ENCODE results near the gene SH3BGR. TPM values are rescaled to one million over a fixed set of nuclear protein-coding genes. Genes with fewer than 3 reads are reported as not detected.

Gene SH3BGR
- total RNA-seq, 1 donor from 2014 or later = 2.2 TPM

GRCh38 chr21:39461419-39461818, 9.6 kb downstream of the SH3BGR start:
- H3K9me3 Mint-ChIP-seq (ENCODE audit: low read depth) = no peaks in the 10 kb centered on the region
- H3K36me3 Mint-ChIP-seq (ENCODE audit: insufficient read depth) = no peaks in the 10 kb centered on the region
- no peak for DNase-seq (ENCODE audit: low spot score, unreplicated experiment)
- no peaks in the 10 kb centered on the region for H3K27me3 Mint-ChIP-seq
- H3K4me3 Mint-ChIP-seq (ENCODE audit: low read depth) = no peak overlapping the region
- H3K27ac Mint-ChIP-seq = no peak overlapping the region
- no peak for TF ChIP-seq CTCF (IDR thresholded peaks at IDR 0.05; ENCODE audit: unreplicated experiment)
- H3K4me1 Mint-ChIP-seq (ENCODE audit: low read depth) = no peaks in the 10 kb centered on the region

GRCh38 chr21:39463308-39463707, 11.5 kb downstream of the SH3BGR start:
- Mint-ChIP-seq H3K4me1 (ENCODE audit: low read depth) (no peaks in the 10 kb centered on the region), H3K27me3 (no peaks in the 10 kb centered on the region), H3K9me3 (ENCODE audit: low read depth) (no peaks in the 10 kb centered on the region), H3K36me3 (ENCODE audit: insufficient read depth) (no peaks in the 10 kb centered on the region), H3K27ac (no peak overlapping the region), H3K4me3 (ENCODE audit: low read depth) (no peak overlapping the region)
- DNase-seq (ENCODE audit: low spot score, unreplicated experiment) = no peak
- TF ChIP-seq CTCF (IDR thresholded peaks at IDR 0.05; ENCODE audit: unreplicated experiment) = no peak

GRCh38 chr21:39466584-39466983, 14.8 kb downstream of the SH3BGR start:
- Mint-ChIP-seq H3K27ac (no peak overlapping the region), H3K36me3 (ENCODE audit: insufficient read depth) (no peaks in the 10 kb centered on the region), H3K4me1 (ENCODE audit: low read depth) (no peaks in the 10 kb centered on the region), H3K27me3 (no peaks in the 10 kb centered on the region), H3K4me3 (ENCODE audit: low read depth) (no peak overlapping the region), H3K9me3 (ENCODE audit: low read depth) (no peaks in the 10 kb centered on the region)
- DNase-seq (ENCODE audit: low spot score, unreplicated experiment) = no peak
- TF ChIP-seq CTCF (IDR thresholded peaks at IDR 0.05; ENCODE audit: unreplicated experiment) = no peak

- Mint-ChIP-seq H3K9me3 (ENCODE audit: low read depth) (no peaks in the 10 kb centered on the region), H3K4me3 (ENCODE audit: low read depth) (no peak overlapping the region), H3K27ac (no peak overlapping the region), H3K27me3 (no peaks in the 10 kb centered on the region), H3K4me1 (ENCODE audit: low read depth) (no peaks in the 10 kb centered on the region), H3K36me3 (ENCODE audit: insufficient read depth) (no peaks in the 10 kb centered on the region)
- no peak for DNase-seq (ENCODE audit: low spot score, unreplicated experiment)
- TF ChIP-seq CTCF (IDR thresholded peaks at IDR 0.05; ENCODE audit: unreplicated experiment) = no peak
Measured at GRCh38 chr21:39467746-39468145, 16.0 kb downstream of the SH3BGR start.

GRCh38 chr21:39468559-39468958, 16.8 kb downstream of the SH3BGR start:
- Mint-ChIP-seq H3K4me1 (ENCODE audit: low read depth) (no peaks in the 10 kb centered on the region), H3K4me3 (ENCODE audit: low read depth) (no peak overlapping the region), H3K27ac (no peak overlapping the region), H3K27me3 (no peaks in the 10 kb centered on the region), H3K36me3 (ENCODE audit: insufficient read depth) (no peaks in the 10 kb centered on the region), H3K9me3 (ENCODE audit: low read depth) (no peaks in the 10 kb centered on the region)
- DNase-seq (ENCODE audit: low spot score, unreplicated experiment) = no peak
- TF ChIP-seq CTCF (IDR thresholded peaks at IDR 0.05; ENCODE audit: unreplicated experiment) = no peak

Measured in progenitor cell of endocrine pancreas (in vitro differentiated cells).